Measurements from ENCODE around the gene LMAN1L. TPM values are rescaled to one million over a fixed set of nuclear protein-coding genes. Genes with fewer than 3 reads are reported as not detected.
A peak's percentile ranks its signal among the peaks of the same experiment; 100 is the strongest.

LMAN1L gene
- polyA plus RNA-seq, 2 donors = 0.27 to 0.61 TPM

DNA sequence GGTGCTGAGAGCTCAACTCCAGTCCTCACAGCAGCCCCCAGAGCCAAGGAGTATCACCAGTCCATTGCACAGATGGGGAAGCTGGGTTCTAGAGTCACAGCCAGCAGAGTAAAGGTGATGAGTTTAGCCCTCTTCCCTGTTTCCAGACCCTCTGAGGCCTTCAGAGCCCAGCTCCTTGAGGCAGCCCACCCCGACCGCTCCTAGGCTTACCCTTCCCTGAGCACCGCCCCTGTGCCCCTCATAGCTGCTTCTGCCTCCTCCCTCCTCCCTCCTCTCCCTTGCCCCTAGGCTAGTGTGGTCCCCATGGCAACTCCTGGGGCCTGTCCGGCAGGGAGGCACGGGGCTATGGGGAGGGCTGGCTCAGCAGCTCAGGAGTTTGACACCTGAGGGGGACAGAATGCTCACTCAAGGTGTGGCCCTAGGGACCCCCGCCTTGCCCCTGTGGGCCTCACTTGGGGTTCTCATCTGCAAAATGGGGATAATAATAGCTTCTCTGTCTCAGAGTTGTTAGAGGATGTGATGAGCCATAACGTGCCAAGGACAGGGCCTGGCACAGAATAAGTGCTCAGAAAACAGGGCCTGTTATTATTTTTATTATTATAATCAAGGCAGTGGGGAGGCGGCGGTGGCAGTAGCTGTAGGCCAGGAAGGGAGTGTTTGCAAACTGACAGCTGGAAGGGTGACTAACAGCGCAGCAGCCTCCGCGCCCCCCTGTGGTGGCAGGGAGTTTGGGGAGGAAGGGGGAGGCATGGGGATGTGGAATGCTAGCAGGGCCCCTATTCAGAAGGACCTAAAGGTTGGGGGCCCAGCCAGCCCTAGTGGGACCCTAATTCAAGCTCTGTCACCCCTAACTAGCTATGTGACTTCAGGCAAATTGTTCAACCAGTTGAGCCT lies 19.3 kb upstream of the LMAN1L start:
- Histone ChIP-seq H3K36me3 (ENCODE audit: control insufficient read depth in 2 of 2, insufficient read depth in 2 of 2, low read length in 1 of 2) (peaks cover under 1 to 15% of the 10 kb centered on the region in 2 donors), H3K27ac (ENCODE audit: low read depth in 2 of 2, low read length in 1 of 2) (peak overlapping the region; percentile 82), H3K4me1 (ENCODE audit: control insufficient read depth in 2 of 2, insufficient read depth in 2 of 2, low read length in 1 of 2) (peaks cover 29 to 46% of the 10 kb centered on the region in 2 donors), H3K9me3 (ENCODE audit: control insufficient read depth in 2 of 2, insufficient read depth in 1 of 2, low read depth in 1 of 2, low read length in 1 of 2) (no peaks in the 10 kb centered on the region), H3K27me3 (ENCODE audit: control insufficient read depth in 1 of 2, insufficient read depth in 2 of 2, low read length in 2 of 2) (no peaks in the 10 kb centered on the region), H3K4me3 (ENCODE audit: low read depth in 1 of 2, low read length in 2 of 2) (no peak overlapping the region)
- 58 to 66% methylated on average over 12 of the region's 12 CpGs for WGBS, 2 donors

DNA sequence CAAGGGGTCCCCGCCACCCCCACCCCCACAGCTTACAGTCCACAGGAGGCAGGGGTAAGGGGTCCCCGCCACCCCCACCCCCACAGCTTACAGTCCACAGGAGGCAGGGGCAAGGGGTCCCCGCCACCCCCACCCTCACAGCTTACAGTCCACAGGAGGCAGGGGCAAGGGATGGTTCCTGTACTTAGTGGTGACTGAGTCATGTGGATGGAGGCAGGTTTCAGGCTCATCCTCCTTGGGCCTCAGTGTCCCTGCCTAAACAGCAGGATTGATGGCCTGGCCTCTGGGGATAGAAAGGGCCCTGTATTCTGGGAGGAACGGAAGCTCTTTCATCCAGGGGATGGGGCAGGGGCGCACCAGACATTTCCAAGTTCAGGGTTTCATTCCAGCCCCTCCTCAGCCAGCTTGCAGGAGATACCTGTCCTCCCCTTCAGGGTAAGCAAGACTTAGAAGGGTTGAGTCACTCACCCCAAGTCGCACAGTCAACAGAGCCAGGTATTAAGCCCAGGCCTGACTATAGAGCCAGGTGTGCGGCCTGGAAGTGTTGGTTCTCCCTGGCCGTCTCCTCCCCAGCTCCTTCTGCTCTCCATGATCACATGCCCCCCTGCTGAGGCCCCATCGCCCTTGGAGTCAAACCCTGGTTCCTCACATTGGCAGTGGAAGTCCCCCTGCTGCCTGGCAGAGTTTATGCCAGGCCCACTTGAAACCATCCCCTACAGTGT lies 18.2 kb upstream of the LMAN1L start:
- 66 to 67% methylated on average over 7 to 8 of the region's 9 CpGs for WGBS, 2 donors
- Histone ChIP-seq H3K9me3 (ENCODE audit: control insufficient read depth in 2 of 2, insufficient read depth in 1 of 2, low read depth in 1 of 2, low read length in 1 of 2) (no peaks in the 10 kb centered on the region), H3K27me3 (ENCODE audit: control insufficient read depth in 1 of 2, insufficient read depth in 2 of 2, low read length in 2 of 2) (no peaks in the 10 kb centered on the region), H3K4me1 (ENCODE audit: control insufficient read depth in 2 of 2, insufficient read depth in 2 of 2, low read length in 1 of 2) (peaks cover 26 to 50% of the 10 kb centered on the region in 2 donors), H3K4me3 (ENCODE audit: low read depth in 1 of 2, low read length in 2 of 2) (no peak overlapping the region), H3K36me3 (ENCODE audit: control insufficient read depth in 2 of 2, insufficient read depth in 2 of 2, low read length in 1 of 2) (peaks cover 8 to 25% of the 10 kb centered on the region in 2 donors), H3K27ac (ENCODE audit: low read depth in 2 of 2, low read length in 1 of 2) (peak overlapping the region; percentile 82)

DNA sequence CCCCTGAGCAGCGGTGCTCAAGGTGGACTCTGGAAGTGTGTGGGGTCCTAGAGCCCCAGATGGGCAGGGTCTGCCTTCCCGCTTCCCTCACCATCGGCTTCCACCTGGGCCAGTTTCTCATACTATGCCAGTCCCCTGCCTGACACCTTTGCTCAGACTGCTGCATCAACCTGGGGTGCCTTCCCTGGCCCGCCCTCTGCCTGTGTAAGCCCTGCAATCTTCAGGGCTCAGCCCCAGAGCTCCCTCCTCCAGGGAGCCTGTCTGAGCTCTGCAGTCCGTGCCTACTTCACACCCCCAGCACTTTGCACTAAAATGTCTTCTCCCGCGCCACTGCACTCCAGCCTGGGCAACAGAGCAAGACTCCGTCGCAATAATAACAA lies 17.7 kb upstream of the LMAN1L start:
- Histone ChIP-seq H3K27me3 (ENCODE audit: control insufficient read depth in 1 of 2, insufficient read depth in 2 of 2, low read length in 2 of 2) (no peaks in the 10 kb centered on the region), H3K36me3 (ENCODE audit: control insufficient read depth in 2 of 2, insufficient read depth in 2 of 2, low read length in 1 of 2) (peaks cover 8 to 27% of the 10 kb centered on the region in 2 donors), H3K9me3 (ENCODE audit: control insufficient read depth in 2 of 2, insufficient read depth in 1 of 2, low read depth in 1 of 2, low read length in 1 of 2) (no peaks in the 10 kb centered on the region), H3K4me3 (ENCODE audit: low read depth in 1 of 2, low read length in 2 of 2) (no peak overlapping the region), H3K4me1 (ENCODE audit: control insufficient read depth in 2 of 2, insufficient read depth in 2 of 2, low read length in 1 of 2) (peaks cover 24 to 51% of the 10 kb centered on the region in 2 donors), H3K27ac (ENCODE audit: low read depth in 2 of 2, low read length in 1 of 2) (peak overlapping the region; percentile 82)
- 87 to 90% methylated on average over 9 of the region's 9 CpGs for WGBS, 2 donors

DNA sequence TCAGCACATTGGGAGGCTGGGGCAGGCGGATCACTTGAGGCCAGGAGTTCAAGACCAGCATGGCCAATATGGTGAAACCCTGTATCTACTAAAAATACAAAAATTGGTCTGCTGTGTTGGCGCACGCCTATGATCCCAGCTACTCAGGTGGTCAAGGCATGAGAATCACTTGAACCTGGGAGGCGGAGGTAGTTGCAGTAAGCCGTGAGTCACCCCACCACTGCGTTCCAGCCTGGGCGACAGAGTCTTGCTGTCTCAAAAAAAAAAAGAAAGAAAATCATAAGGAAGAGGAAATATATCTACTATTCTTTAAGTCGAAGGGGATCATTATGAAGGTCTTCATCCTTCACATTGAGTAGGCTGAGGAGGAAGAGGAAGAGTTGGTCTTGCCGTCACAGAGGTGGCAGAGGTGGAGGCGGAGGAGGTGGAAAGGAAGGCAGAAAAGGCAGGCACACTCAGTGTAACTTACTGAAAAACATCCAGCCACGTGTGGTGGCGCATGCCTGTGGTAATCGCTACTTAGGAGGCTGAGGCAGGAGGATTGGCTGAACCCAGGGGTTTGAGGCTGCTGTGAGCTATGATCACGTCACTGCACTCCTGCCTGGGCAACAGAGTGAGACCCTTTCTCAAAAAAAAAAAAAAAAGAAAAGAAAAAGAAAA lies 16.5 kb upstream of the LMAN1L start:
- H3K27ac ChIP-seq (ENCODE audit: low read depth in 2 of 2, low read length in 1 of 2) = peak overlapping the region in 1 of 2 donors; percentile 61
- WGBS, 2 donors = 80 to 82% methylated on average over 14 of the region's 14 CpGs

DNA sequence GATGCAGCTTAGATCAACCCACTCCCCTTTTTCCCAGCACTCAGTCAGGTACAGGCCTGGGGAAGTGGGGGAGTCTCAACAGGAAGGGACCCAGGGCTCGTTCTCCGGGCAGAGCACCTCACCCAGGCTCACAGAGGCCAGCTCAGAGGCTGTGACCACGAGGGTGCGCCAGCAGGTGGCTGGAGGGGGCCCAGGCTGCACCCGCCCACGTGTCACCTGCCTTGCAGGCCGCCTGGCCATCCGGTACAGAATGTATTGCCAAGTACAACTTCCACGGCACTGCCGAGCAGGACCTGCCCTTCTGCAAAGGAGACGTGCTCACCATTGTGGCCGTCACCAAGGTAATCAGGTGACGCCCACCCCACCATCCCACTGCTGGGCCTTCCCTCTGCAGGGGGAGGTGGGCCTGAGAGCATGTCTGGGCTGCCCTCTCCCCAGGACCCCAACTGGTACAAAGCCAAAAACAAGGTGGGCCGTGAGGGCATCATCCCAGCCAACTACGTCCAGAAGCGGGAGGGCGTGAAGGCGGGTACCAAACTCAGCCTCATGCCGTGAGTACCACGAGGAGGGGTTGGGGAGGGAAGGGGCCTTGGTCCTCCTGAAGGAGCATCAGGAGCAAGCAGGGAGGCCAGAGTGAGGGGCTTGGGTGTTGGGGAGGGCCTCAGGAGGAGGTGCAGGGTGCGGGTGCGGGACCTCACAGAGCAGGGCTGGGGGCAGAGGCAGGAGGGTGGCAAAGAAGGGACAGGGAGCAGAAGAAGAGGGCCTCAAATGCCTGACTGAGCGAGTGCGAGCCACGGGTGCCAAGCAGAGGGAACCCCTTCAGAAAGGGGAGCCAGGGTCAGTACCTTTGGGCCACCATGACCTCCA lies 14.0 kb upstream of the LMAN1L start:
- 70 to 76% methylated on average over 25 of the region's 25 CpGs for WGBS, 2 donors
- Histone ChIP-seq H3K36me3 (ENCODE audit: control insufficient read depth in 2 of 2, insufficient read depth in 2 of 2, low read length in 1 of 2) (peaks cover 14 to 53% of the 10 kb centered on the region in 2 donors), H3K4me1 (ENCODE audit: control insufficient read depth in 2 of 2, insufficient read depth in 2 of 2, low read length in 1 of 2) (peaks cover 9 to 35% of the 10 kb centered on the region in 2 donors), H3K27me3 (ENCODE audit: control insufficient read depth in 1 of 2, insufficient read depth in 2 of 2, low read length in 2 of 2) (no peaks in the 10 kb centered on the region), H3K4me3 (ENCODE audit: low read depth in 1 of 2, low read length in 2 of 2) (no peak overlapping the region), H3K9me3 (ENCODE audit: control insufficient read depth in 2 of 2, insufficient read depth in 1 of 2, low read depth in 1 of 2, low read length in 1 of 2) (no peaks in the 10 kb centered on the region), H3K27ac (ENCODE audit: low read depth in 2 of 2, low read length in 1 of 2) (peak overlapping the region; percentile 91 to 98)

More for the DNA sequence above, 16.5 kb upstream of the LMAN1L start:
- Histone ChIP-seq H3K9me3 (ENCODE audit: control insufficient read depth in 2 of 2, insufficient read depth in 1 of 2, low read depth in 1 of 2, low read length in 1 of 2) (no peaks in the 10 kb centered on the region), H3K27me3 (ENCODE audit: control insufficient read depth in 1 of 2, insufficient read depth in 2 of 2, low read length in 2 of 2) (no peaks in the 10 kb centered on the region), H3K4me1 (ENCODE audit: control insufficient read depth in 2 of 2, insufficient read depth in 2 of 2, low read length in 1 of 2) (peaks cover 20 to 49% of the 10 kb centered on the region in 2 donors), H3K4me3 (ENCODE audit: low read depth in 1 of 2, low read length in 2 of 2) (no peak overlapping the region), H3K36me3 (ENCODE audit: control insufficient read depth in 2 of 2, insufficient read depth in 2 of 2, low read length in 1 of 2) (peaks cover 8 to 30% of the 10 kb centered on the region in 2 donors)

DNA sequence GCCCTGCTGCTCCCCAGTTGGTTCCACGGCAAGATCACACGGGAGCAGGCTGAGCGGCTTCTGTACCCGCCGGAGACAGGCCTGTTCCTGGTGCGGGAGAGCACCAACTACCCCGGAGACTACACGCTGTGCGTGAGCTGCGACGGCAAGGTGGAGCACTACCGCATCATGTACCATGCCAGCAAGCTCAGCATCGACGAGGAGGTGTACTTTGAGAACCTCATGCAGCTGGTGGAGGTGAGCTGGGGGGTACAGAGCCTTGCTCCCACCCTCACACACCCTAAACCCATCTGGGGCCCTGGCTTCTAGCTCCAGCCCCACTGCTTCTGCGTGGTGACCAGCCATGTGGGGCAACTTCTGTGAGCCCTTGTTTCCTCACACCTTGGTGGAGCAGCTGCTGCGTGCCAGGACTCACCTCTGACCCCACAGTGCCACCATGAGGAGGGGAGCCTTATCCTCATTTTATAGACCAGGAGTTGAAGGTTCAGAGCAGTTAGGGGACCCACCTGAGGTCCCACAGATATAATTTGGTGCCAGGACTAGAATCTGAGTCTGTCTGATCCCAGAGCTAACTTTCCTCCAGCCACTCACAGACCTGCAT lies 13.3 kb upstream of the LMAN1L start:
- WGBS, 2 donors = 62 to 77% methylated on average over 15 to 16 of the region's 16 CpGs
- H3K36me3 ChIP-seq (ENCODE audit: control insufficient read depth in 2 of 2, insufficient read depth in 2 of 2, low read length in 1 of 2) = peaks cover 14 to 55% of the 10 kb centered on the region in 2 donors
- H3K4me1 ChIP-seq (ENCODE audit: control insufficient read depth in 2 of 2, insufficient read depth in 2 of 2, low read length in 1 of 2) = peaks cover 7 to 34% of the 10 kb centered on the region in 2 donors
- H3K27ac ChIP-seq (ENCODE audit: low read depth in 2 of 2, low read length in 1 of 2) = peak overlapping the region; percentile 91 to 98
- no peaks in the 10 kb centered on the region for H3K27me3 ChIP-seq (ENCODE audit: control insufficient read depth in 1 of 2, insufficient read depth in 2 of 2, low read length in 2 of 2)
- no peak overlapping the region for H3K4me3 ChIP-seq (ENCODE audit: low read depth in 1 of 2, low read length in 2 of 2)
- H3K9me3 ChIP-seq (ENCODE audit: control insufficient read depth in 2 of 2, insufficient read depth in 1 of 2, low read depth in 1 of 2, low read length in 1 of 2) = no peaks in the 10 kb centered on the region

DNA sequence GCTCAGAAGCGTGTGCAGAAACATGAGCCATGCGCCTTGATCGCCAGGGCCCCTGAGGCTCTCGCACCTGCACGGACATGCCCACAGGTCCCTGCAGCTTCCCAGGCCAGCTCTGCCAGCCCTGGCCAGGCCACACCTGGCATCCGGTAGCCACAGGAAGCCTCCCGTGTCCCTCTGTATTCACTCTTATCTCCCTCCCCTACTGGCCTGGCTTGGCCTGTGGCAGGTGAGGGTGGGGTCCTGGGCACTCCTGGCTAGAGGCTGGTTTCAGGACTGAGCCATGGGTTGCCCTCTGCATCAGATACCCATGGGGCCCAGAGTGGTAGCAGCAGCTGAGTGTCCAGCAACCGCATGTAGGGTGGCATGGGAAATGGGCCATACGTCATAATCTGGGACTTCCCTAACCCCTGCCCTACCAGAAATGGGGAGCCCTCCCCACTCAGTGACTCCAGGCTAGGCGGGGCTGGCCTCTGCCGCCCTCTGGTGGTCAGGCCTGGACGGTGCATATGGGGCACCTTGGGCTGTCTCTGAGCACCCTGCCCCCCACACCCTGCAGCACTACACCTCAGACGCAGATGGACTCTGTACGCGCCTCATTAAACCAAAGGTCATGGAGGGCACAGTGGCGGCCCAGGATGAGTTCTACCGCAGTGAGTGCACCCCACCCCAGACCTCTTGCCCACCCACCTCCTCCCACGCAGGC lies 12.6 kb upstream of the LMAN1L start:
- Histone ChIP-seq H3K4me3 (ENCODE audit: low read depth in 1 of 2, low read length in 2 of 2) (no peak overlapping the region), H3K36me3 (ENCODE audit: control insufficient read depth in 2 of 2, insufficient read depth in 2 of 2, low read length in 1 of 2) (peaks cover 14 to 53% of the 10 kb centered on the region in 2 donors), H3K27me3 (ENCODE audit: control insufficient read depth in 1 of 2, insufficient read depth in 2 of 2, low read length in 2 of 2) (no peaks in the 10 kb centered on the region), H3K27ac (ENCODE audit: low read depth in 2 of 2, low read length in 1 of 2) (peak overlapping the region; percentile 91 to 98), H3K9me3 (ENCODE audit: control insufficient read depth in 2 of 2, insufficient read depth in 1 of 2, low read depth in 1 of 2, low read length in 1 of 2) (no peaks in the 10 kb centered on the region), H3K4me1 (ENCODE audit: control insufficient read depth in 2 of 2, insufficient read depth in 2 of 2, low read length in 1 of 2) (peaks cover 3 to 27% of the 10 kb centered on the region in 2 donors)
- 27 to 32% methylated on average over 18 of the region's 18 CpGs for WGBS, 2 donors

DNA sequence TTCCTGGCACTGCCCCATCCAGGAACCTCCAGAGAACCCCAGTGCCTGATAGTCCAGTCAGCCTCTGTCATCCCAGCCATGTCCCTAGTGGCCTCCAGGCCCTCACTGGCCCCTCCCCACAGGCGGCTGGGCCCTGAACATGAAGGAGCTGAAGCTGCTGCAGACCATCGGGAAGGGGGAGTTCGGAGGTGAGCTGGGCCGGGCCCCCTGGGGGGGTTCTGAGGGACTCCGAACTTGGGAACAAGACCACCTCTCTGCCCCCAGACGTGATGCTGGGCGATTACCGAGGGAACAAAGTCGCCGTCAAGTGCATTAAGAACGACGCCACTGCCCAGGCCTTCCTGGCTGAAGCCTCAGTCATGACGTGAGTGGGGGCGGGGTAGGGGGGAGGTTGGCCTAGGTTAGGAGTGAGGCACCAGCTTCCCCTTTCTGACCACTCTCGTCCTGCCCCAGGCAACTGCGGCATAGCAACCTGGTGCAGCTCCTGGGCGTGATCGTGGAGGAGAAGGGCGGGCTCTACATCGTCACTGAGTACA lies 12.0 kb upstream of the LMAN1L start:
- Histone ChIP-seq H3K27me3 (ENCODE audit: control insufficient read depth in 1 of 2, insufficient read depth in 2 of 2, low read length in 2 of 2) (no peaks in the 10 kb centered on the region), H3K27ac (ENCODE audit: low read depth in 2 of 2, low read length in 1 of 2) (peak overlapping the region; percentile 13 to 42), H3K9me3 (ENCODE audit: control insufficient read depth in 2 of 2, insufficient read depth in 1 of 2, low read depth in 1 of 2, low read length in 1 of 2) (no peaks in the 10 kb centered on the region), H3K36me3 (ENCODE audit: control insufficient read depth in 2 of 2, insufficient read depth in 2 of 2, low read length in 1 of 2) (peaks cover 14 to 53% of the 10 kb centered on the region in 2 donors), H3K4me1 (ENCODE audit: control insufficient read depth in 2 of 2, insufficient read depth in 2 of 2, low read length in 1 of 2) (peaks cover 3 to 26% of the 10 kb centered on the region in 2 donors), H3K4me3 (ENCODE audit: low read depth in 1 of 2, low read length in 2 of 2) (no peak overlapping the region)
- 79 to 86% methylated on average over 19 to 20 of the region's 20 CpGs for WGBS, 2 donors
